ENCODE results near the gene RTL5.

- no peak for TF ChIP-seq POLR2A (IDR thresholded peaks at IDR 0.05)
- TF ChIP-seq, protein P1, sequence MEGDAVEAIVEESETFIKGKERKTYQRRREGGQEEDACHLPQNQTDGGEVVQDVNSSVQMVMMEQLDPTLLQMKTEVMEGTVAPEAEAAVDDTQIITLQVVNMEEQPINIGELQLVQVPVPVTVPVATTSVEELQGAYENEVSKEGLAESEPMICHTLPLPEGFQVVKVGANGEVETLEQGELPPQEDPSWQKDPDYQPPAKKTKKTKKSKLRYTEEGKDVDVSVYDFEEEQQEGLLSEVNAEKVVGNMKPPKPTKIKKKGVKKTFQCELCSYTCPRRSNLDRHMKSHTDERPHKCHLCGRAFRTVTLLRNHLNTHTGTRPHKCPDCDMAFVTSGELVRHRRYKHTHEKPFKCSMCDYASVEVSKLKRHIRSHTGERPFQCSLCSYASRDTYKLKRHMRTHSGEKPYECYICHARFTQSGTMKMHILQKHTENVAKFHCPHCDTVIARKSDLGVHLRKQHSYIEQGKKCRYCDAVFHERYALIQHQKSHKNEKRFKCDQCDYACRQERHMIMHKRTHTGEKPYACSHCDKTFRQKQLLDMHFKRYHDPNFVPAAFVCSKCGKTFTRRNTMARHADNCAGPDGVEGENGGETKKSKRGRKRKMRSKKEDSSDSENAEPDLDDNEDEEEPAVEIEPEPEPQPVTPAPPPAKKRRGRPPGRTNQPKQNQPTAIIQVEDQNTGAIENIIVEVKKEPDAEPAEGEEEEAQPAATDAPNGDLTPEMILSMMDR (IDR thresholded peaks at IDR 0.05), result no peak
Observed at GRCh38 chrX:72141372-72142004, 9.8 kb upstream of the RTL5 start.
